MM.1S (cell line): ENCODE measurements around the gene ZDHHC7.

Experiments
- EZH2phosphoT487 ChIP-seq: fragments of 300-600 bp; sonication (generic); IDR thresholded peaks from 2 replicates; pipeline ENCODE4 v1.6.1; 2018; ENCODE audit warnings: antibody characterized with exemption, low read length
- TF ChIP-seq, protein P1 (sequence below): fragments of 300-600 bp; sonication (generic); IDR thresholded peaks from 2 replicates; pipeline ENCODE4 v1.5.1; 2016; ENCODE audit warnings: antibody characterized with exemption, low read length, mixed read lengths

DNA sequence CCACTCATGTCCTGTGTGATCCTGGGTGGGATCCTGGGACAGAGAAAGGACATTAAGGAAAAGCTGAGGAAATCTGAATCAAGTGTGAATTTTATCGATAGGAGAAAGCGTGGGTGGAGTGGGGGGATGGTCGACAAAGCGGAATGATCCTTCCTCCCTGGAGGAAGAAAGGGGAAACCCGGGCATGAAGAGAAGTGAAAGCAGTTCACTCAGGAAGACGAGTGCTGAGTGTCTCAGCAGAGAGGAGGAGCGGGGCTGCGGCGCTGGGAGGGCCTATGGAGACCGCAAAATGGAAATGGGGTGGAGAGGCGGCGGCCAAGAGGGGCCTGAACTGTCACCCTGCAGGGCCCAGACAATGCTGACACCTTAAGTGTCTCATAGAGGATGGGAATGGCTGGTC is 8.7 kb downstream of the ZDHHC7 start:
- TF ChIP-seq, protein P1, sequence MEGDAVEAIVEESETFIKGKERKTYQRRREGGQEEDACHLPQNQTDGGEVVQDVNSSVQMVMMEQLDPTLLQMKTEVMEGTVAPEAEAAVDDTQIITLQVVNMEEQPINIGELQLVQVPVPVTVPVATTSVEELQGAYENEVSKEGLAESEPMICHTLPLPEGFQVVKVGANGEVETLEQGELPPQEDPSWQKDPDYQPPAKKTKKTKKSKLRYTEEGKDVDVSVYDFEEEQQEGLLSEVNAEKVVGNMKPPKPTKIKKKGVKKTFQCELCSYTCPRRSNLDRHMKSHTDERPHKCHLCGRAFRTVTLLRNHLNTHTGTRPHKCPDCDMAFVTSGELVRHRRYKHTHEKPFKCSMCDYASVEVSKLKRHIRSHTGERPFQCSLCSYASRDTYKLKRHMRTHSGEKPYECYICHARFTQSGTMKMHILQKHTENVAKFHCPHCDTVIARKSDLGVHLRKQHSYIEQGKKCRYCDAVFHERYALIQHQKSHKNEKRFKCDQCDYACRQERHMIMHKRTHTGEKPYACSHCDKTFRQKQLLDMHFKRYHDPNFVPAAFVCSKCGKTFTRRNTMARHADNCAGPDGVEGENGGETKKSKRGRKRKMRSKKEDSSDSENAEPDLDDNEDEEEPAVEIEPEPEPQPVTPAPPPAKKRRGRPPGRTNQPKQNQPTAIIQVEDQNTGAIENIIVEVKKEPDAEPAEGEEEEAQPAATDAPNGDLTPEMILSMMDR: no peak
- TF ChIP-seq EZH2phosphoT487: no peak
